GM18505 (cell line): ENCODE results near the gene PSTPIP1.

Experiments used
- ATAC-seq: cut with Tn5 transposase; IDR thresholded peaks from one replicate; pipeline ENCODE4 v1.9.1; 2021; ENCODE audit not compliant: unreplicated experiment
- POLR2A ChIP-seq: IDR thresholded peaks from 4 replicates; pipeline ENCODE4 v1.6.1; 2011; ENCODE audit warnings: borderline replicate concordance; ENCODE audit not compliant: insufficient read depth, insufficient read length; ENCODE audit errors: extremely low read depth

PSTPIP1 gene

GRCh38 chr15:77023576-77024272 is 28.8 kb downstream of the PSTPIP1 start:
- no peak for TF ChIP-seq POLR2A
- no peak for ATAC-seq

DNA sequence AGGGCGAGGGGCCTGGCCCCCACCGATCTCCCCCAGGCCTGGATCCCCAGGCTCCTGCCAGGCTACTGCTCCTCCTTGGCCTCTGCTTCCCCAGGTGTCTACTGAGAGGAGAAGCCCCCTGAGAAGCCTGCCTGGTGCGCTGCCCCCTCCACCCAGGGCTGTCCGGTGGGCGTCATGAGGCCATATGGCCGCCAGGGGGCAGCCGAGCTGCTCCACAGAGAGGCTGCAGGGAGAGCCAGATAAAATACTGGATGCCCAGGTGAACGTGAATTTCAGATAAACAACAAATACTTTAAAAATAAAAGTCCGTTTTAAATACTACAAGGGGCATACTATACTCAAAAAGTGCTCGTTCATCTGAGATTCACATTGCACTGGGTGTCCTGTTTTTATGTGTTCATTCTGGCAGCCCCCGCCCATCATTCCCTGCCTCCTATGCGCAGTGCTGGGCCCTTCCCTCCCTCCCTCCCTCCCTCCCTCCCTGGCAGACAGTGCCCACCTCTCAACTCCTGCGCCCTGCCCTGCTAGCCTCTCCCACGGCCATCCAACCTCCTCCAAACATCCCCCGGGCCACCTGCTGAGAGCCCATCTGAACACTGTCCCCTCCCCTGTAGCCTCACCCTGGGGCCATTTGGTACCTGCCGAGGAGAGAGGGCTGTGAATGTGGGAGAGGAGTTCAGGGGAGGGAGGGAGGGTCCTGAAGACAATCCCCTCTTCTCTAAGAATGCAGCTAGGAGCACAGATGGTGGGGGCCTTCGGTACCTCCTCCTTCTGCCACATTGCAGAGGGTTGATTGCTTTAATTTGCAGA is 29.6 kb downstream of the PSTPIP1 start:
- no peak for ATAC-seq

DNA sequence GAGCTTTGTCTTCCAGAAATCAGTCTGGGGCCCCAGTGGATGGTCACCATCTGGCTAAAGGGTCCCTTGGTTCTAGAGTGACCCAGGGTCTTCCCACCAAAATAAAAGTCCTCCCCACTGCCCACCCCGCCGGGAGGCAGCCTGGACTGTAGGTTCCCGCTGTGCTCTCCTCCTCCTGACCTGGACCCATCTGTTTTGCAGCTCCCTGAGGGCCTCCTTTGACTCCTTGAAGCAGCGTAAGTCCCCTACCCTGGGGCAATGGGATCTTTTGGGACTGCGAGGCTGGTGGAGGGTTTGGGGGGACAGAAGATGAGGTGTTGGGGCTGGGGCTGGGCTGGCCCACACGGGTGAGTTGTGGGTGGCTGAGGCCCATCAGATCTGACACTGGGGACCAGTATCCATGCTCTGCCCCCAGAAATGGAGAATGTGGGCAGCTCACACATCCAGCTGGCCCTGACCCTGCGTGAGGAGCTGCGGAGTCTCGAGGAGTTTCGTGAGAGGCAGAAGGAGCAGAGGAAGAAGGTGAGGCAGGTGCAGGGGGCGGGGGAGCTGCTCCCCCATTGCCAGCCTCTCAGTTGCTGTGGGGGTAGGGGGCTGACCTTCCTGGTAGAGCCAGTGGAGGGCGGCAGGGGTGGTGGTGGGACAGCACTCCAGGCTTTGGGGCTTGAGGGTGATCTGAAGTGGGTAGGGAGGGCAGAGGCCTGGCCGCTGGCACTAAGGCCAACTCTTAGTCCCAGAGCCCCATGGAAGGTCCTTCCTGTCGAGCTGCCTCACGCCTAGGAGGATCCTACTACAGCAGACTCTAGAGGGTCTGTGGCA is 30.4 kb downstream of the PSTPIP1 start:
- ATAC-seq, result no peak
- TF ChIP-seq POLR2A, result no peak

More for the DNA sequence above, 29.6 kb downstream of the PSTPIP1 start:
- TF ChIP-seq POLR2A, result no peak

- no peak for ATAC-seq
- TF ChIP-seq POLR2A, result no peak
Observed at GRCh38 chr15:77025941-77026411, 31.1 kb downstream of the PSTPIP1 start.

- no peak for TF ChIP-seq POLR2A
- no peak for ATAC-seq
Observed at GRCh38 chr15:77026501-77027110, 31.7 kb downstream of the PSTPIP1 start.

DNA sequence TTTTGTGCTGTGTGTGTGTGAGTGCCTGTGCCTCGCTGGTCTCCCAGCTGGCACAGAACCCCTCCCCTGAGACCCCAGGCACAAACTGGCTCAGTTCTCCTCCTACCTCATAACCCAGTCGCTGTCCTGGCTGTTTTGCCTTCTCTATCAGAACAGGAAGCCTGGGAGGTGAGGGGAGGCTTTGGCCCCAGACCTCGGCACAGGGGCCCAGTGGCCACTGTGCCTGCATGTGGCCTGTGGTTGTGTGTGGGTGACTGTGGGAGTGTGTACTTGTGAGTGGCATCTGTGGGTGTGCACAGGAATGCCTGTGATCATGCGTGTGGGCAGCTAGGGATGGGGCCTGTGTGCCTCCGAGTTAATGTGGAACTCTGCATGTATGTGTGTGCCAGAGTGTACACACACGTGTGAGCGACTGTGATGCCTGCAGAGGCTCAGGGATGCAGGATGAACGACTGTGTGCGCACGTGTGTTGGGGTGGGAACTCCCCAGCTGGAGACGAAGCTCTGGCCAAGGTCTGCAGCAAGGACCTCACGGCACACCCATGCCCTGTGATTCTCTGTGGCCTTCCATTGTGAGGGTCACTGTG is 32.3 kb downstream of the PSTPIP1 start:
- ATAC-seq, result no peak

GRCh38 chr15:77027697-77028450 is 32.9 kb downstream of the PSTPIP1 start:
- no peak for TF ChIP-seq POLR2A
- ATAC-seq, result no peak

More for the DNA sequence above, 32.3 kb downstream of the PSTPIP1 start:
- no peak for TF ChIP-seq POLR2A

DNA sequence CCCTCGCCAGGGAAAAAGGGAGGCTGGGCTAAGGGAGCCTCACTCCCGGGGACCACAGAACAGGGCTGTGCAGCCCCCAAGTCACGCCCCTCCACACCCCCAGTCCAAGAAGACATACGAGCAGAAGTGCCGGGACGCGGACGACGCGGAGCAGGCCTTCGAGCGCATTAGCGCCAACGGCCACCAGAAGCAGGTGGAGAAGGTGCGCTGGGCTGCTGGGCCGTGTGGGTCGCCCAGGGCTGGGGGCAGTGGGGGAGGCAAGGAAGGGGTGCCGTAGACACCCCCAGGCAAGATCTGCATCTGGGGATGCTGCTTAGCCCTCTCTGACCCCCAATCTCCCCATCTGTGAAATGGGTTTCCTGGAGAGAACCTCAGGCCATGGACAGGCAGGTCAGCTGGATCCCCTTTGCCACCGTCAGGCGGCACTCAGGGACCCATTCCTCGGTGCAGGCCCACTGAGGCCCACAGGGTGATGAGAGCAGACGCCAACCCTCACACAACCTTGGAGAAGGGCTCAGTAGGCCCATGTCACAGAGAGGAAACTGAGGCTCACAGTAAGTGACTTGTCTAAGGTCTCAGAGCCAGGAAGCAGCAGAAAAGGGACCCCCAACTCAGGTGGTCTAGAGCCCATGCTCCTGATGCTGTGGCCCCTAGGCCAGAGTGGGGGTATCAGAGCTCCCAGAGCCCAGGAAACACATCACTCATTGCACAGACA is 33.7 kb downstream of the PSTPIP1 start:
- TF ChIP-seq POLR2A, result no peak
- no peak for ATAC-seq

DNA sequence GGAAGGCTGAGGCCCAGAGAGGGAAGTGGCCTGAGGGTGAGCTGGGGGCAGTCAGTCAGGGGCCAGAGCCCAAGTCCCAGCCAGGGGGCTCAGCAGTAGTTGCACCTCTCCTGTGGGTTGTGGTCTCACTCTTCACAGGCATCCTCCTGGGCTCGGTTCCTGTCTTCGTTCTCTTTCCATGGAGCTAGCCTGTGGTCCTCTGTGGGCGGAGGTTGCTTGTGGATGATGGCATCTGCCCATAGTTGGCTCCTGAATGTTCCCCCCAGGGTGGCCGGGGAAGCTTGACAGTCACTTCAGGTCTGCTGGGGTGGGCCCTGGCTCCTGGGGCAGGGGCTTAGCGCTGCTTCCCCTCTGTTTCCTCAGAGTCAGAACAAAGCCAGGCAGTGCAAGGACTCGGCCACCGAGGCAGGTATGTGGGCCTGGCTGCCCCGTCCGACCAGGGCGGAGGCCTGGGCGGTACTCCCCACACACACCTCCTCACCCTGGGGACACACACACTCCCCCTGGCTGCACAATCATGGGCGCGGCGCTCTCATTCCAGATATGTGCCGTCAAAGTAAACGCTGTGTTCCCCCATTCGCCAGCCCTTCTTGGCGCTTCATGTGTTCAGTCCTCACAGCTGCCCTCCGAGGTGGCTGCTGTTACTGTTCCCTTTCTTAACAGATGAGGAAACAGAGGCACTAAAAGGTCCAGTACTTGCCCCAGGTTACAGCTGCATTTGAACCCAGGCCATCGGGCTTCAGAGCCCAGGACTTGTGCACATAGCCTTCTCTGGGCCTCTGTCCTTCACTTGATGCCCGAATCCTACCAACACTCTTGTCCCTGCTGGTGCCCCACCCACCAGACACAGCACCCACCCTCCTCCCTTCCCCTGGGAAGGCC is 34.5 kb downstream of the PSTPIP1 start:
- no peak for TF ChIP-seq POLR2A
- no peak for ATAC-seq

- no peak for TF ChIP-seq POLR2A
- no peak for ATAC-seq
Observed at GRCh38 chr15:77030048-77030927, 35.4 kb downstream of the PSTPIP1 start.
